GM12892 (cell line): ENCODE measurements around the gene RAP1GAP2.

Experiments used
- POLR2AphosphoS5 ChIP-seq: IDR thresholded peaks from 2 replicates; pipeline ENCODE4 v1.6.1; 2011; ENCODE audit warnings: low read depth, low read length, control low read depth
- TAF1 ChIP-seq: IDR thresholded peaks from 2 replicates; pipeline ENCODE4 v1.6.1; 2011; ENCODE audit warnings: low read depth, mild to moderate bottlenecking, control low read depth, low read length, borderline replicate concordance

- no peak for TF ChIP-seq POLR2AphosphoS5
- TF ChIP-seq TAF1 = no peak
These were observed 242.7 kb downstream of the RAP1GAP2 start for GRCh38 chr17:3038941-3039340.
